HG02763 (cell line): ENCODE results near the gene TBC1D14.
A peak's percentile ranks its signal among the peaks of the same experiment; 100 is the strongest.

ENCODE experiments used
- ATAC-seq: cut with Tn5 transposase; IDR thresholded peaks from one replicate; pipeline ENCODE4 v1.9.1; 2021; ENCODE audit warnings: mild to moderate bottlenecking, moderate library complexity; ENCODE audit not compliant: unreplicated experiment

The TBC1D14 gene

GRCh38 chr4:7034262-7035081, 124.8 kb downstream of the TBC1D14 start:
- ATAC-seq = no peak

GRCh38 chr4:7037425-7037824, 127.8 kb downstream of the TBC1D14 start:
- no peak for ATAC-seq

DNA sequence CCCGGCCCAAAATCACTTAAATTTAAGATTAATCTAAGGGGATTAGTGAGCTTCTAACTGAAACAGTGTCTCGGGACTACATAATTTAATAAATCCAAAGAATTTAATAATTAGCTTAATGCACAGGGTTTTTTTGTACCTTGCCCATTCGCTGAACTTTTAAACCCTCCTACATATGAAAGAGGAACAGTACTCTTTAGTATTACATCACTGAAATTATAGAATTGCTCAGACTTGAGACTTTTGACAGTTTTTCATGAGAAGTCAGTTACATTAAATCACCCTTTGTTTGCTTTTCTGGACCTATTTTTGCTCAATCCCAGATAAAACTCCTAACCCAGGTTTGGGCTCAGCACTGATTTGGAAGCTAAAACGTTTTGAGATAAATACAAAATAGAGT, 131.1 kb downstream of the TBC1D14 start:
- ATAC-seq = no peak

- ATAC-seq = no peak
These were observed 131.6 kb downstream of the TBC1D14 start for GRCh38 chr4:7041246-7041645.

DNA sequence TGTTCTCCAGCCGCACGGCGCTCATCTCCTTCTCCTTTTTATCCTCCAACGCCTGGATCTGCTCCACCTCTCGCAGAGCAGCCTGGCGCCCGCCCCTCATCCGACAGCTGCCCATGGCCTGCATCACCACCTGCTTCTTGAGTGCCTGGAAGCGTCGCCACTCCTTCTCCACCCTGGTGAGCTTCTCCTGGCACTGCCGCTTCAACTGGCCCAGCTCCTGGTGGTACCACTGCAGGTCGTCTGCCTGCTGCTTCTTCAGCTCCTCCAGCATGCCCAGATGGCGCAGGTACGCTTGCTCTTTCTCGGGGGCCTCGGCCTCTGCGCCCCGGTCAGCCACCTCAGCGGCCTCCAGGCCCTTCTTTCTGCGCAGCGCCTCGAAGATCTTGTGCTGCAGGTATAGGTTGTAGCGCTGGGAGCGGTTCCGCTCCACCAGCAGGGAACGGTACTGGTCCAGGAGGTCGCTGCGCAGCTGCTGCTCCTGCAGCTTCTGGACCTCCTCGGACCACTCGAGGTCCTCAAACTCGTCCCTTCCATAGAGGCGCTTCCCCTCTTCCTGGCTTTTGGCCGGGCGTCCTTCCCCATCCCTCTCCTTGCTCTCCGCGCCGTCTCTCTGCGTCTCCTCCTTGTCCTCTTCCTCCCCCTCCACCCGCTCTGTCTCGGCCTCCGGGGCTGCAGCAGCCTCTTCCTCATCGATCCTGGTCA, 132.3 kb downstream of the TBC1D14 start:
- ATAC-seq = no peak

- ATAC-seq = peak; percentile 76
These were observed 133.1 kb downstream of the TBC1D14 start for GRCh38 chr4:7042503-7043283.

DNA sequence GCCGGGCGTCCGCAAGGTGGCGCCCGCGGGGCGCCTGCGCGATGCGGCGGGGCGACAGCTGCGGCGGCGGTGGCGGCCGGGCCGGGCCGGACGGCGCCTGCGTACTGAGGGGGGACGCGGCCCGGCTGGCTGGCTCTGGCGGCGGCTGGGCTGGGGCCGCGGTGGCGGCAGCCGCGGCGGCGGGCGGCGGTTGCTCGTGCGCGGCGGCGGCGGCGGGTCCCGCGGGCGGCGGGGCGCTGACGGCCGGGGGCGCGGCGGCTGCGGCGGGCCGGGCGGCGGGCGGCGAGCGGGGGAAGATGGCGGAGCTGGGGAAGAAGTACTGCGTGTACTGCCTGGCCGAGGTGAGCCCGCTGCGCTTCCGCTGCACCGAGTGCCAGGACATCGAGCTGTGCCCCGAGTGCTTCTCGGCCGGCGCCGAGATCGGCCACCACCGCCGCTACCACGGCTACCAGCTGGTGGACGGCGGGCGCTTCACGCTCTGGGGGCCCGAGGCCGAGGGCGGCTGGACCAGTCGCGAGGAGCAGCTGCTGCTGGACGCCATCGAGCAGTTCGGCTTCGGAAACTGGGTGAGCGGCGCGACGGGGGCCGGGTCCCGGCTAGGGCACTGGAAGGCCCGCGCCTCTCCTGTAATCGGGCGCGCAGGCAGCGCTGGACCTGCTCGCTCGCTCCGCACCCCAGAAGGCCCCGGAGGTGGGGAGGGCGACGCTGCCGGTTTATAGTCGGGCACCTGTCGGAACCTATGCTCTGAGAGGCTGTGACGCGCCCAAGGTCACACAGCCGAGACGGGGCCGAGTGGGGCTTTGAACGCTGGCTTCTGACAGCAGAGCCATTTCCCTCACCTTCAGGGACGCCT, 133.9 kb downstream of the TBC1D14 start, which contains the start of gene TADA2B:
Gene TADA2B (plus strand): TSS at position 89 of the 853 bp plus-strand sequence. CDS start 208 bp downstream, at position 297.
- ATAC-seq = peak; percentile 14

DNA sequence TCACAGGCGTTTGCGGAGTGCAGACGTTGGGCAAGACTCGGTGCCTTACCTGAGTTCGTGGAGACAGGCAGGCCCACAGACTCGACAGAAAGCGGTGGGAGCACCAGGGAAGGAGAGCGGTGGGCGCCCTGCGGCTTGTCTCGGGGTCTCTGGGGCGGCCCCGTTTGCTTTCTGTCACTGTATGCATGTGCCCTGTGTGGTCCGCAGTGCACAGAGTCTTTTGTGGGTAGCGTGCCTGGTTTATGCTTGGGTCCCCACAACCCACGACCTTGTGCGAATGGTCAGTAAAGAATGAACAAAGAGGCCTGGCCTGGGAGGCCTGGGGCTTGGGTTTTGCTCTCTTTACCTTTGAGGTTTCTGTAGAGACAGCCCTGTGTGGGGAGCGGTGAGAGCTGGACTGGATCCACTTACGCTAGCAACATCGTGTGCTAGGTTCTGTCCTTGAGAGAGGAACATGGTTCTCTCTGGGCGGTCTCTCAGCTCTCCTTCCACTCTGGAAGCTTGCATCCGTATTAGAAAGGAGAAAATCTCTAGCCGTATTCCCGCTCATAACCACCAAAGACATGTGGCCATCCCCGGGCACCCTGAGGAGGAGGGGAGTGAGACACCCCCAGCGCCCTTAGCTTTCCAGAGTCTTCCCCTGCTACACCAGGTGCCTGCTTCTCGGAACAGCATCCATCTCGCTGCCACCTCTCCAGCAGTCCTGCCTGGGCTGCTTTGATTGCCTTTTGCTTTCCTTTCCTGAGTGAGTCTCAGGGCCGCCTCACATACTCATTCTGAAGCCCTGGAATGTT, 134.7 kb downstream of the TBC1D14 start:
- ATAC-seq = no peak

- ATAC-seq = no peak
These were observed 135.9 kb downstream of the TBC1D14 start for GRCh38 chr4:7045553-7045952.

DNA sequence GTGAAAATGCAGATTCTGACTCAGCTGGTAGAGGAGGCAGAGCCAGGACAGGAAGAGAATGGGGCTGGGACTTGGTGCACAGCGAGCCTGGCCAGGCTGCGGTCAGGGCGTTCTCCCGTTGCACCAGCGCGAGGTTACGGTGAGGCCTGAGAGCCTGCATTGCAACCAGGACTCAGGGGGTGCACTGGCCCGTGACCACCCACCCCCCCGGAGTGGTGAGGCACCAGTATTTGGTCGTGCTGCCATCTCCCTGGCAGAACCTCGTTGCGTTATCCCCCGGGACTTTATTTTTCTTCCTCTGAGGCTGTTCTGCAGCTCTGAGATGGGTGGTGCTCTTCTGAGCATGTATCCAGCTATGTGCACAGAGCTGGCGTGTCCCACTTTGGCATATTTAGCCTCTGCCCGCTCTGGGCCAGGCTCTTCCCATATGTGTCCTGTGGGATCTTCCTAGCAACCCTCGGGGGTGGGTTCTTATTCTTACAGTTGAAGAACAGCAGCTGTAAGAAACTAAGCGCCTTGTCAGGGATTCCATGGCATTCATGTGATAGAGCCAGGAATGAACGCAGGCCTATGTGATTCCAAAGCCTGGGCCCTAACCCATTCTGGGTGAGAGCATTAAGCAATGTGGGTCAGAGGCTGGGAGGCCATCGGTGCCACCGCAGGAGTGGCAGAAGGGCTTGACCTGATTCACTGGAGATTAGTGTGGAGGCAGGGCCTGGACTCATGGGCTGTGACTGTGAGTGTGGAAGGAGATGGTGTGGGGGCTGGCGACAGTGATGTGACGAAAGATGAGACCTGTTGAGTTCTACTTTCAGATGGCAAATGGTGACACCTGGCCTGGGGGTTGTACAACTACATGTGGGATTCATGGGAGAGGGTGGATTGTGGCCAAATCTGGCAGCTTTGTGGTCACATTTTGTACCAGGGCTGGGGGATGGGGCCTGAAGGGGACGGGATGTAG, 136.6 kb downstream of the TBC1D14 start:
- no peak for ATAC-seq

- ATAC-seq = no peak
These were observed 137.3 kb downstream of the TBC1D14 start for GRCh38 chr4:7046971-7047370.

GRCh38 chr4:7048642-7049041, 139.0 kb downstream of the TBC1D14 start:
- no peak for ATAC-seq

DNA sequence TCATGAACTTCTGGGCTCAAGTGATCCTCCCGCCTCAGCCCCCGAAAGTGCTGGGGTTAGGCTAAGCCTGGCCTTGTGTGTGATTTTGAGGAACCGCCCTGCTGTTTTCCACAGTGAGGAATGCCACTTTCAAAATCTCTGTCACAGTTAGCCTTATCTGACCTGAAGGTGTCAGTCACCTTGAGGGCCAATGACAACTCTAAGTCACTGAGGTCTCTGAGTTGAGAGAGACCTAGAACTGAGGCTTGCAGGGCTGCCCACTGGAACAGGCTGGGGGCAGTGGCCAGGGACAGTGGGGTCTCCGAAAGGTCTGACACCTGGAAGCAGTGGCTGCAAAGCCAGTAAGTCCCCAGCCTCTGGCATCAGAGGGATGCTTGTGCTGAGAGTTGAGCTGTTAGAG, 139.7 kb downstream of the TBC1D14 start:
- no peak for ATAC-seq

GRCh38 chr4:7049739-7050138, 140.1 kb downstream of the TBC1D14 start:
- ATAC-seq = no peak

DNA sequence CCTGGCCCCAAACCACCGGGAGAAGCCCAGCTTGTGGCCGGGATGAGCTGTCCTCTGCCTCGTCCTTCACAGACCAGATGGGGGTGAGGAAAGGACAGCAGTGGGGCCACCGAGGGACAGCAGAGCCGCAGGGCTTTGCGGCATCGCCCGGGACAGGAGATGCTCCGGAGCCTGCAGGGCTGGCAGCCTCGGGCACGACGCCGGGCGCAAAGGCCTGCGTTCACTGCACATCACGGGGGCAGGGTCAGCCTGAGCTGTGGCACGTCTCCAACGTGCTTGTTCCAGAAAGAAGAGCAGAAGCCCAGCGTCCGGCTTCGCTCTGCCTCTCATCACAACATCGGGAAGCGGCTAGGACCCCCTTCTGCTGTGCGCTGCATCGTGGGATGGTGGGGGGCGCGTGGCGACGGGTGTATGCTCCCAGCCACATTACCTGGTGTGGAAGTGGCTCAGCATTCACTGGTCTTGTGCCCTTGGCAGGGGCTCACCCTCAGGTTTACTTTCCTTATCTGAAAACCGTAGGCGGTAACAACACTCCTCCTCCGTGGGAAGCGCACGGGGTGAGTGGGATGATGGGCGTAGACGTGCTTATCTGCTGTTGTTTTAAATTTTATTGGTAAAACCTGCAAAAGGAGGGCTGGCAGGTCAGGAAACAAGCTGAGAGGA, 141.0 kb downstream of the TBC1D14 start:
- ATAC-seq = no peak

DNA sequence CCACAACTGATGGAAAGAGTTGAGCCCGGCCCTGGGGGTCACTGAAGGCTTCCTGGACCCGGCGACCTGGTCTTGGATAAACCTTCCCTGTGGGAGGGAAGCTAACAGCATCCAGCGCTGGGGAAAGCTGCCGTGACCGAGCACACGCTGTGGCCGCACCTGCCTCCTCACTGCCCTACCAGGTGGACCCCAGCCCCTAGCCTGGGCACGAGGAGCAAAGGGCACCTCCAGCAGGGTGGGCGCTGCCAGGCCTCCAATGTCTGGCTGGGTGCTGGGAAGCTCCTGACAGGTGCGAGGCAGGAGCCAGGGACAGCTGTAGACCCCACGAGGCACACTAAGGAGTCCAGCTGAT, 141.5 kb downstream of the TBC1D14 start:
- no peak for ATAC-seq

- ATAC-seq = no peak
These were observed 142.3 kb downstream of the TBC1D14 start for GRCh38 chr4:7051905-7052304.

DNA sequence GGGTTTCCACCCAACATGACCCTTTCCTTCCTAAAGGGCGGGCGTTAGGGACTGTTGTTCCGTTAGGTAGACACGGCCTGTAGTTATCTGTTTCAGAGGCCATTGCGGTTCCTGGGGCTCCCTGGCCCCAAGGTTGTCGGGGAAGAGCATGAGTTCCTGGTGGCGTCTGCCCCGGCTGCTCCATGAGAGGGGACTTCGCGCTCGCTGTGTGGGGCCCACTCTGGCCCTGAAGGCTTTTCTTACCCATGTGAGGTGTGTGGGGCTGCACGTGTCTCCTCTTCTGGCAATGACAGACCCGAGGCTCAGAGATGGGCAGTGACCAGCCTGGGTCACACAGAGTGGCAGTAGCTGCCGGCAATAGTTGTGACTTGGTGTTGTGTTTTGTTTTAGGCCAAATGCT, 142.7 kb downstream of the TBC1D14 start:
- no peak for ATAC-seq
